ENCODE results near the gene TLE2. TPM values are rescaled to one million over a fixed set of nuclear protein-coding genes. Genes with fewer than 3 reads are reported as not detected.

Gene TLE2
- total RNA-seq = under 1 TPM; 0.99 to 1.00 TPM

- H3K36me3 Mint-ChIP-seq (ENCODE audit: low read depth) = no peaks in the 10 kb centered on the region
- H3K9me3 Mint-ChIP-seq = no peaks in the 10 kb centered on the region
- ChIA-PET POLR2A (no interaction called here), CTCF (no interaction called here)
- no peak within 1 kb of the TSS for H3K27ac Mint-ChIP-seq
- H3K27me3 Mint-ChIP-seq = peaks cover 59% of the 10 kb centered on the region
- peak within 1 kb of the TSS; percentile 51 for H3K4me3 Mint-ChIP-seq
- no peak for DNase-seq
- peaks cover 22% of the 10 kb centered on the region for H3K4me1 Mint-ChIP-seq
These were observed at the start of gene TLE2 for GRCh38 chr19:3029065-3029923. TLE2 (minus strand) TSS chr19:3029280; CDS start chr19:3028904, 376 bp downstream.

- ChIA-PET CTCF (interaction anchor here (0.5 to 2.5 kb wide), 12 partner anchors 10 to 527 kb away, joined by 3 to 8 read pairs (median 4); partner anchors contain the start of gene GNA11), POLR2A (no interaction called here)
- peak overlapping the region; percentile 19 for H3K27ac Mint-ChIP-seq
These were observed 46.7 kb upstream of the TLE2 start for GRCh38 chr19:3075605-3076431.

DNA sequence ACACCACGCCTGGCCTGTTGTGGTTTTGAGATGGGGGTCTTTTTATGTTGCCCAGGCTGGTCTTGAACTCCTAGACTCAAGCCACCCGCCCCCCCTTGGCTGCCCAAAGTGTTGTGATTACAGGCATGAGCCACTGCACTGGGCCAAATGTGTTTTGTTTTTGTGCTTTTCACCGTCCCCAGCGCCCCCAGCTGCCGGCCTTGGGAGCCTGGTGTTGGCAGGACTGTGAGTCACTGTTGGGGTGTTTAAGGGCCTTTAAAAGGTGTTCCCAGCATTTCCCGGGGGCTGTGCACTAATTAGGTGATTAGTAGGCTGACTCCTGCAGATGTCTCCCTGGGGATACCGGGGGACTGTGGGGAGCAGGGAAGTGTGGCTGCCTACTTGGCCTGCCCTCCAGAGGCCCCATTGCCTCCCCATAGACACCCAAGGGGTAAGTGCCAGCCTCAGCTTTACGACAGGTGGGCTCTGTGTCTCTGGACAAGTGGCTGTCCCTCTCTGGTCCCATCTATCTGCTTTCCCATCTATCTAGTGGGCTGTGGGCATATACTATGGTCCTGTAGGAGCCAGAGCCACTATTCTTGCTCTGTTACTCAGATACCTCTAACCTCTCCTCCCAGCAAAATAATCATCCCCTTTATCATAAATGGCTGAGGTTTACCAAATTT lies 45.0 kb upstream of the TLE2 start:
- H3K4me1 Mint-ChIP-seq = peaks cover 8% of the 10 kb centered on the region
- H3K36me3 Mint-ChIP-seq (ENCODE audit: low read depth) = no peaks in the 10 kb centered on the region
- H3K27me3 Mint-ChIP-seq = no peaks in the 10 kb centered on the region
- no peak overlapping the region for H3K4me3 Mint-ChIP-seq
- no peak overlapping the region for H3K27ac Mint-ChIP-seq
- H3K9me3 Mint-ChIP-seq = no peaks in the 10 kb centered on the region
- ChIA-PET CTCF (interaction anchor here (2.5 kb wide), 1 partner anchor 10 kb away, joined by 8 read pairs; no protein-coding TSS in a partner anchor), POLR2A (interaction anchor here (0.6 kb wide), 1 partner anchor 294 kb away, joined by 5 read pairs; no protein-coding TSS in a partner anchor)
- no peak for DNase-seq

More at GRCh38 chr19:3075605-3076431, 46.7 kb upstream of the TLE2 start:
- peaks cover 8% of the 10 kb centered on the region for H3K4me1 Mint-ChIP-seq
- peak; percentile 75 for DNase-seq
- H3K9me3 Mint-ChIP-seq = no peaks in the 10 kb centered on the region
- H3K36me3 Mint-ChIP-seq (ENCODE audit: low read depth) = no peaks in the 10 kb centered on the region
- H3K4me3 Mint-ChIP-seq = no peak overlapping the region
- H3K27me3 Mint-ChIP-seq = no peaks in the 10 kb centered on the region

- ChIA-PET CTCF (interaction anchor here (0.6 to 1.1 kb wide), 3 partner anchors 36 to 1285 kb away, joined by 3 to 5 read pairs (median 4); no protein-coding TSS in a partner anchor), POLR2A (no interaction called here)
- Mint-ChIP-seq H3K4me3 (no peak overlapping the region), H3K4me1 (peaks cover 8% of the 10 kb centered on the region), H3K9me3 (no peaks in the 10 kb centered on the region), H3K27me3 (no peaks in the 10 kb centered on the region), H3K27ac (no peak overlapping the region), H3K36me3 (ENCODE audit: low read depth) (no peaks in the 10 kb centered on the region)
- no peak for DNase-seq
These were observed 44.1 kb upstream of the TLE2 start for GRCh38 chr19:3073159-3073563.

DNA sequence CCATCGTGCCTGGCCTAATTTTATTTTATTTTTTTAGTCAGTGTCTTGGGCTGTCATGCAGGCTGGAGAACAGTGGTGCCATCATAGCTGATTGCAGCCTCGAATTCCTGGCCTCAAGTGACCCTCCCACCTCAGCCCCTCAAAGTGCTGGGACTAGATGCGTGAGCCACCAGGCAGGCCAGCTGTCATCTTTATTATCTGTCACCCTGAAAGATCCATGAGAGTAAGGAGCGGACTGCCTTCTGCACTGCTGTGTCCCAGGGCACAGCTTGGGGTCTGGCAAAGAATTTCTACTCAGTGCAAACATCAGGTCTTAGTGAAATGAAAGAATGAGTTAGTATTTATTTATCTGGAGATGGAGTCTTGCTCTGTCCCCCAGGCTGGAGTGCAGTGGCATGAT lies 42.7 kb upstream of the TLE2 start:
- H3K36me3 Mint-ChIP-seq (ENCODE audit: low read depth) = no peaks in the 10 kb centered on the region
- POLR2A ChIA-PET = interaction anchor here (0.7 kb wide), 1 partner anchor 16 kb away, joined by 4 read pairs; no protein-coding TSS in a partner anchor
- H3K4me3 Mint-ChIP-seq = no peak overlapping the region
- H3K9me3 Mint-ChIP-seq = no peaks in the 10 kb centered on the region
- no peak overlapping the region for H3K27ac Mint-ChIP-seq
- no peak for DNase-seq
- no peaks in the 10 kb centered on the region for H3K27me3 Mint-ChIP-seq
- H3K4me1 Mint-ChIP-seq = peaks cover 8% of the 10 kb centered on the region
- CTCF ChIA-PET = interaction anchor here (1.0 kb wide), 1 partner anchor 37 kb away, joined by 3 read pairs; no protein-coding TSS in a partner anchor

- ChIA-PET CTCF (interaction anchor here (1.2 kb wide), 1 partner anchor 37 kb away, joined by 4 read pairs; no protein-coding TSS in a partner anchor), POLR2A (no interaction called here)
- Mint-ChIP-seq H3K9me3 (no peaks in the 10 kb centered on the region), H3K4me1 (peaks cover 18% of the 10 kb centered on the region), H3K4me3 (no peak overlapping the region), H3K27ac (no peak overlapping the region), H3K36me3 (ENCODE audit: low read depth) (no peaks in the 10 kb centered on the region), H3K27me3 (no peaks in the 10 kb centered on the region)
- no peak for DNase-seq
These were observed 39.0 kb upstream of the TLE2 start for GRCh38 chr19:3068071-3068470.

DNA sequence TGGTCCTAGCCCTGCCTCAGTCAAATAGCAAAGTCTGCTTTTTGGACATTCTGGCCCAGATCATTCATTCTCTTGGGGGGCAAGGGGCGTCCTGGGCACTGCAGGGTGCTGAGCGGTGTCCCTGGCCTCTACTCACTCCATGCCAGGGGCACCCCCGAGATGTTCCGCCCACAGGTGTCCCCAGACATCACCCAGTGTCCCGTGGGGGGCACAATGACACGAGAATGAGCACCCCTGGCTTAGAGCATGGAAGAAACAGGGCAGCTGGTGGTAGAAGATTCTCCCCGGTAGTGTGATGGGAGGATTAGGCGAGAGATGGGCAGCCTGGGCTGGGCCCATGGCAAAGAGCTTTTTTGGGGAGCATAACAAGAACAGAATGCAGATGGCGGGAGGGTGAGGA lies 38.5 kb upstream of the TLE2 start:
- Mint-ChIP-seq H3K36me3 (ENCODE audit: low read depth) (no peaks in the 10 kb centered on the region), H3K27me3 (no peaks in the 10 kb centered on the region), H3K27ac (peak overlapping the region; percentile 68), H3K4me3 (no peak overlapping the region), H3K4me1 (peaks cover 21% of the 10 kb centered on the region), H3K9me3 (no peaks in the 10 kb centered on the region)
- no peak for DNase-seq
- POLR2A ChIA-PET = no interaction called here
- CTCF ChIA-PET = no interaction called here

DNA sequence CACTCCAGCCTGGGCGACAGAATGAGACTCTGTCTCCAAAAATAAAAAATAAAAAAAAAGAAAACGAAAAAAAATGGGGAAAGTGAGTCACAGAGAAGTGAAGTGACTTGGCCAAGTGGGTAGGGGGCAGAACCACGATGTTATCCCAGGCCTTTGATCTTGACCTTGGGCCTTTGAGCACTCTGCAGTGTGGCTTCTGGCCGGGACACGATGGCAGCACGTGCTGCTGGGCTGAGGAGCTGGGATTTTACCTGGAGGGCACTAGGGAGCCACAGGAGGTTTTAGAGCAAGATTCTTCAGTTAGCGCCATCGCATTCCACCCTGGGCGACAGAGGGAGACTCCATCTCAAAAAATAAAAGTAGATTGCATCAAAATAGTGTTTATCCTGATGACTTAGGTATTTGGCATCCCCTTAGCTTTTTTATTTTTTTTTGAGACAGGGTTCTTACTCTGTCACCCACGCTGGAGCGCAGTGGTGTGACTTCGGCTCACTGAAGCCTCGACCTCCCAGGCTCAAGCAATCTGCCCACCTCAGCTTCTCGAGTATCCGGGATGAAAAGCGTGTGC lies 37.5 kb upstream of the TLE2 start:
- Mint-ChIP-seq H3K4me3 (no peak overlapping the region), H3K4me1 (peaks cover 21% of the 10 kb centered on the region), H3K27me3 (no peaks in the 10 kb centered on the region), H3K27ac (no peak overlapping the region), H3K9me3 (no peaks in the 10 kb centered on the region), H3K36me3 (ENCODE audit: low read depth) (no peaks in the 10 kb centered on the region)
- POLR2A ChIA-PET = interaction anchor here (0.7 kb wide), 1 partner anchor 89 kb away, joined by 10 read pairs; the partner anchor contains the start of gene TLE6
- CTCF ChIA-PET = no interaction called here
- DNase-seq = no peak

GRCh38 chr19:3065675-3066357 lies 36.7 kb upstream of the TLE2 start:
- peaks cover 22% of the 10 kb centered on the region for H3K4me1 Mint-ChIP-seq
- POLR2A ChIA-PET = interaction anchor here (0.7 kb wide), 1 partner anchor 89 kb away, joined by 10 read pairs; the partner anchor contains the start of gene TLE6
- DNase-seq = no peak
- H3K36me3 Mint-ChIP-seq (ENCODE audit: low read depth) = peaks cover 3% of the 10 kb centered on the region
- H3K9me3 Mint-ChIP-seq = no peaks in the 10 kb centered on the region
- H3K4me3 Mint-ChIP-seq = no peak overlapping the region
- no peaks in the 10 kb centered on the region for H3K27me3 Mint-ChIP-seq
- H3K27ac Mint-ChIP-seq = no peak overlapping the region
- CTCF ChIA-PET = no interaction called here

DNA sequence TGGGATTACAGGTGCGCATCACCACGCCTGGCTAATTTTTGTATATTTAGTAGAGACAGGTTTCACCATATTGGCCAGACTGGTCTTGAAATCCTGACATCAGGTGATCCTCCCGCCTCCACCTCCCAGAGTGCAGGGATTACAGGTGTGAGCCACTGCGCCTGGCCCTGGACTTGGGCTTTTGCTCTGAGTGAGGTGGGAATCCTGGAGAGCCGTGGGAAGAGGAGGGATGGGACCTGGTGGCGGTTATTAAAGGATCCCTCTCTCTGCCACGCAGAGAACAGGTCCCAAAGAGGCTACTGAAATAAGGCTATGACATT lies 34.9 kb upstream of the TLE2 start:
- H3K27me3 Mint-ChIP-seq = no peaks in the 10 kb centered on the region
- POLR2A ChIA-PET = no interaction called here
- DNase-seq = no peak
- peak overlapping the region; percentile 98 for H3K27ac Mint-ChIP-seq
- H3K9me3 Mint-ChIP-seq = no peaks in the 10 kb centered on the region
- CTCF ChIA-PET = interaction anchor here (3.0 kb wide), 1 partner anchor 11 kb away, joined by 8 read pairs; no protein-coding TSS in a partner anchor
- H3K4me1 Mint-ChIP-seq = peaks cover 33% of the 10 kb centered on the region
- H3K4me3 Mint-ChIP-seq = peak overlapping the region; percentile 90
- H3K36me3 Mint-ChIP-seq (ENCODE audit: low read depth) = peaks cover 18% of the 10 kb centered on the region

DNA sequence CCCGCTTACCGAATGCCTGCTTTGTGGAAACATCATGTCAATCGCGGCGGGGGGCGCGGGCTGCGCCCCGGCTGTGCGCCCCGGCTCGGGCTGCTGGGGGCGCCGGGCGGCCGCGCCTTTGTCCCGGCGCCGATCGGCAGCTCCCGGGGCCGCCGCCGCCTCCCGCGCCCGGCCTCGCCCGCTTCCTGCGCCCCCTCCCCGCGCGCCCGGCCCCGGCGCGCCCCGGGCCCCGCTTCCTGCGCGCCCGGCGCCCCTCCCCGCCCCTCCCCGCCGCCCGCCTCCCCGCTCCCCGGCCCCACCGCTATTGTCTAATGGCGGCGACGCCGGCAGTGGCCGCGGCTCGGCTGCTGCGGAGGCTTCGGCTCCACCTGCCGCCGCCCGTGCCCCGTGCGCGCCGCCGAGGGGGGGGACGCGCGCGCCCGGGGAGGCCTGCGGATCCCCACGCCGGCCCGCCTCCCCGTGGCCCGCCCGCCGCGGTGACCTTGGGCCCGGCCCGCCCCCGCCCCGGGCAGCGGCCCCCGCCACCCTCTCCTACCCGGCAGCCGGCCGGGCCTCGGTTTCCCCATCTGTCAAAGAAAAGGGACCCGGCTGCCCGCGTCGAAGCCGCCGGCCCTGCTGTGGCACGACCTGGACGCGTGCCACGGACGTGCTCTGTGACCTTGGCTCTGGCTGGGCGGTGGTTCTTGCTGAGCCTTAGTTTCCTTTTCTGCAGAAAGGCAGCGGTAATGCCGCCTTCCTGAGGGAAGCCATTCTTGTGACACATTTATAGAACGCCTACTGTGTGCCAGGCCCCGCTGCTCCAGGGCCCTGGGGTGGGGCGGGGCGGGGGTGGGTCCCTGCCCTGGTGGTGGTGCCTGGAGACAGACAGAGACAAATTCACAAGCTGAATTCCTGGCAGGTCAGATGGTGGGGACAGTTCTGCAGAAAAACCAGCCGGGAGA lies 33.4 kb upstream of the TLE2 start, which contains the start of gene TLE5:
Gene TLE5, minus strand, starts transcription at position 331 of the 941 bp plus-strand sequence. Its CDS starts 295 bp downstream, at position 36.
- CTCF ChIA-PET = interaction anchor here (3.0 kb wide), 1 partner anchor 13 kb away, joined by 8 read pairs; no protein-coding TSS in a partner anchor
- peak within 1 kb of the TSS; percentile 90 for H3K4me3 Mint-ChIP-seq

More for the DNA sequence above, 33.4 kb upstream of the TLE2 start, which contains the start of gene TLE5:
- peaks cover 46% of the 10 kb centered on the region for H3K4me1 Mint-ChIP-seq
- no peaks in the 10 kb centered on the region for H3K9me3 Mint-ChIP-seq
- no peaks in the 10 kb centered on the region for H3K27me3 Mint-ChIP-seq
- H3K36me3 Mint-ChIP-seq (ENCODE audit: low read depth) = peaks cover 33% of the 10 kb centered on the region
- POLR2A ChIA-PET = no interaction called here
- peak; percentile 74 for DNase-seq
- peak within 1 kb of the TSS; percentile 98 for H3K27ac Mint-ChIP-seq

Data from activated CD4-positive, alpha-beta T cell treated with anti-CD3 and anti-CD28 coated beads, Interleukin-2, amount 10 ng/mL, durations not matched to agents 7 days and 5 days (primary cell).